Pons (tissue), 1 donor: ENCODE results near the gene KIFC1.

Experiments used
- DNase-seq: peaks from one replicate; pipeline ENCODE4 v3.0.0-alpha.2; 2016; ENCODE audit warnings: low spot score

KIFC1 gene

GRCh38 chr6:33425668-33426577 is 34.3 kb downstream of the KIFC1 start:
- peak; percentile 79 for DNase-seq

- DNase-seq: no peak
Measured at GRCh38 chr6:33426590-33427511, 35.2 kb downstream of the KIFC1 start.

- no peak for DNase-seq
Measured at GRCh38 chr6:33427585-33428223, 36.1 kb downstream of the KIFC1 start.

- no peak for DNase-seq
Measured at GRCh38 chr6:33428224-33428965, 36.8 kb downstream of the KIFC1 start.

GRCh38 chr6:33428966-33429749 is 37.5 kb downstream of the KIFC1 start:
- DNase-seq: no peak

- DNase-seq: no peak
Measured at GRCh38 chr6:33429750-33430052, 38.1 kb downstream of the KIFC1 start.

- DNase-seq: no peak
Measured at GRCh38 chr6:33430334-33430733, 38.7 kb downstream of the KIFC1 start.

GRCh38 chr6:33430991-33431879 is 39.6 kb downstream of the KIFC1 start:
- peak; percentile 75 for DNase-seq

- DNase-seq: no peak
Measured at GRCh38 chr6:33431880-33432541, 40.4 kb downstream of the KIFC1 start.

GRCh38 chr6:33432546-33432945 is 40.9 kb downstream of the KIFC1 start:
- DNase-seq: no peak

GRCh38 chr6:33433001-33433543 is 41.4 kb downstream of the KIFC1 start:
- DNase-seq: no peak

- DNase-seq: no peak
Measured at GRCh38 chr6:33433544-33434191, 42.0 kb downstream of the KIFC1 start.

- no peak for DNase-seq
Measured at GRCh38 chr6:33434961-33435360, 43.3 kb downstream of the KIFC1 start.

- DNase-seq: no peak
Measured at GRCh38 chr6:33437666-33438065, 46.0 kb downstream of the KIFC1 start.

- no peak for DNase-seq
Measured at GRCh38 chr6:33438978-33439594, 47.5 kb downstream of the KIFC1 start.

GRCh38 chr6:33439956-33440648 is 48.5 kb downstream of the KIFC1 start:
- DNase-seq: no peak

- DNase-seq: no peak
Measured at GRCh38 chr6:33440649-33441309, 49.2 kb downstream of the KIFC1 start.
